Astrocyte (in vitro differentiated cells and primary cell): Measurements from ENCODE around the gene SSBP3. TPM values are rescaled to one million over a fixed set of nuclear protein-coding genes. Genes with fewer than 3 reads are reported as not detected.

Source experiments
- DNase-seq: peaks from one replicate; pipeline ENCODE4 v3.0.0-alpha.2; 2010; ENCODE audit warnings: low read depth
- FAIRE-seq: peaks from 2 replicates; lab custom pipeline; 2011; peaks lifted over from hg19 to GRCh38; lab: Jason Lieb, UNC
- H2AFZ ChIP-seq: 2 replicates; pipeline ENCODE4 v1.6.0; 2012; ENCODE audit warnings: low read depth, low read length, inconsistent platforms
- H3K27ac ChIP-seq: 2 replicates; pipeline ENCODE4 v1.5.1; 2011; ENCODE audit warnings: low read depth, low read length, inconsistent platforms
- H3K27me3 ChIP-seq: 2 replicates; pipeline ENCODE4 v1.6.0; 2011; ENCODE audit warnings: low read length, inconsistent platforms; ENCODE audit not compliant: insufficient read depth
- H3K36me3 ChIP-seq: 2 replicates; pipeline ENCODE4 v1.5.1; 2011; ENCODE audit warnings: low read length, inconsistent platforms; ENCODE audit not compliant: insufficient read depth
- H3K4me1 ChIP-seq: 2 replicates; pipeline ENCODE4 v1.5.1; 2011; ENCODE audit warnings: low read length, inconsistent platforms; ENCODE audit not compliant: insufficient read depth
- H3K4me2 ChIP-seq: 2 replicates; pipeline ENCODE4 v1.6.0; 2012; ENCODE audit warnings: low read length, inconsistent platforms
- H3K4me3 ChIP-seq: 2 replicates; pipeline ENCODE4 v1.5.1; 2011; ENCODE audit warnings: low read depth, mild to moderate bottlenecking, low read length, inconsistent platforms; ENCODE audit not compliant: insufficient read depth
- H3K79me2 ChIP-seq: 2 replicates; pipeline ENCODE4 v1.6.0; 2012; ENCODE audit warnings: mild to moderate bottlenecking, low read length, inconsistent platforms; ENCODE audit not compliant: insufficient read depth
- H3K9ac ChIP-seq: 2 replicates; pipeline ENCODE4 v1.6.0; 2012; ENCODE audit warnings: mild to moderate bottlenecking, low read length, inconsistent platforms
- H3K9me3 ChIP-seq: 2 replicates; pipeline ENCODE4 v1.5.1; 2012; ENCODE audit warnings: low read depth, mild to moderate bottlenecking, low read length, inconsistent platforms; ENCODE audit not compliant: insufficient read depth
- H4K20me1 ChIP-seq: 2 replicates; pipeline ENCODE4 v1.6.0; 2012; ENCODE audit warnings: low read length, inconsistent platforms; ENCODE audit not compliant: insufficient read depth
- H3K27ac Mint-ChIP-seq: one replicate; pipeline ENCODE4 v1.8.0; 2021; ENCODE audit warnings: mild to moderate bottlenecking, mixed read lengths; ENCODE audit not compliant: unreplicated experiment
- H3K27me3 Mint-ChIP-seq: one replicate; pipeline ENCODE4 v1.8.0; 2021; ENCODE audit warnings: low read depth, mixed read lengths; ENCODE audit not compliant: unreplicated experiment
- H3K36me3 Mint-ChIP-seq: one replicate; pipeline ENCODE4 v1.8.0; 2021; ENCODE audit warnings: low read depth, mixed read lengths; ENCODE audit not compliant: unreplicated experiment
- H3K4me1 Mint-ChIP-seq: one replicate; pipeline ENCODE4 v1.8.0; 2021; ENCODE audit warnings: low read depth, mixed read lengths; ENCODE audit not compliant: unreplicated experiment
- H3K4me3 Mint-ChIP-seq: one replicate; pipeline ENCODE4 v1.8.0; 2021; ENCODE audit warnings: mild to moderate bottlenecking, moderate library complexity, mixed read lengths; ENCODE audit not compliant: unreplicated experiment
- H3K9me3 Mint-ChIP-seq: one replicate; pipeline ENCODE4 v1.8.0; 2021; ENCODE audit warnings: mild to moderate bottlenecking, mixed read lengths; ENCODE audit not compliant: unreplicated experiment
- EZH2 ChIP-seq: IDR thresholded peaks from 2 replicates; pipeline ENCODE4 v1.6.1; 2012; ENCODE audit warnings: mild to moderate bottlenecking, low read length, inconsistent platforms; ENCODE audit not compliant: insufficient read depth
- total RNA-seq: library from RNA; stranded (reverse); gene quantifications from 2 replicates; pipeline ENCODE4 v1.2.1, GENCODE V29; 2021
- TF ChIP-seq, protein P1 (sequence below): IDR thresholded peaks from 2 replicates; pipeline ENCODE4 v1.5.1; 2011; ENCODE audit warnings: low read depth, mild to moderate bottlenecking, inconsistent platforms, low read length, moderate library complexity; ENCODE audit not compliant: insufficient read depth

SSBP3 gene
- total RNA-seq, 1 donor from 2014 or later = 89.8 TPM

GRCh38 chr1:54301497-54301896 is 104.7 kb downstream of the SSBP3 start:
- Histone ChIP-seq H3K36me3 (no peaks in the 10 kb centered on the region), H3K27ac (no peak overlapping the region), H3K9ac (no peak overlapping the region), H3K27me3 (no peaks in the 10 kb centered on the region), H2AFZ (no peak overlapping the region), H3K79me2 (peaks cover 72% of the 10 kb centered on the region), H3K9me3 (no peaks in the 10 kb centered on the region), H3K4me1 (peaks cover 6% of the 10 kb centered on the region), H3K4me3 (no peak overlapping the region), H3K4me2 (no peak overlapping the region), H4K20me1 (peaks cover 96% of the 10 kb centered on the region)
- Mint-ChIP-seq H3K27me3 (no peaks in the 10 kb centered on the region), H3K4me3 (no peak overlapping the region), H3K36me3 (peaks cover 13% of the 10 kb centered on the region), H3K27ac (no peak overlapping the region), H3K9me3 (no peaks in the 10 kb centered on the region), H3K4me1 (peaks cover 42% of the 10 kb centered on the region)
- no peak for FAIRE-seq
- TF ChIP-seq, protein P1, sequence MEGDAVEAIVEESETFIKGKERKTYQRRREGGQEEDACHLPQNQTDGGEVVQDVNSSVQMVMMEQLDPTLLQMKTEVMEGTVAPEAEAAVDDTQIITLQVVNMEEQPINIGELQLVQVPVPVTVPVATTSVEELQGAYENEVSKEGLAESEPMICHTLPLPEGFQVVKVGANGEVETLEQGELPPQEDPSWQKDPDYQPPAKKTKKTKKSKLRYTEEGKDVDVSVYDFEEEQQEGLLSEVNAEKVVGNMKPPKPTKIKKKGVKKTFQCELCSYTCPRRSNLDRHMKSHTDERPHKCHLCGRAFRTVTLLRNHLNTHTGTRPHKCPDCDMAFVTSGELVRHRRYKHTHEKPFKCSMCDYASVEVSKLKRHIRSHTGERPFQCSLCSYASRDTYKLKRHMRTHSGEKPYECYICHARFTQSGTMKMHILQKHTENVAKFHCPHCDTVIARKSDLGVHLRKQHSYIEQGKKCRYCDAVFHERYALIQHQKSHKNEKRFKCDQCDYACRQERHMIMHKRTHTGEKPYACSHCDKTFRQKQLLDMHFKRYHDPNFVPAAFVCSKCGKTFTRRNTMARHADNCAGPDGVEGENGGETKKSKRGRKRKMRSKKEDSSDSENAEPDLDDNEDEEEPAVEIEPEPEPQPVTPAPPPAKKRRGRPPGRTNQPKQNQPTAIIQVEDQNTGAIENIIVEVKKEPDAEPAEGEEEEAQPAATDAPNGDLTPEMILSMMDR = no peak
- no peak for TF ChIP-seq EZH2
- DNase-seq = no peak

DNA sequence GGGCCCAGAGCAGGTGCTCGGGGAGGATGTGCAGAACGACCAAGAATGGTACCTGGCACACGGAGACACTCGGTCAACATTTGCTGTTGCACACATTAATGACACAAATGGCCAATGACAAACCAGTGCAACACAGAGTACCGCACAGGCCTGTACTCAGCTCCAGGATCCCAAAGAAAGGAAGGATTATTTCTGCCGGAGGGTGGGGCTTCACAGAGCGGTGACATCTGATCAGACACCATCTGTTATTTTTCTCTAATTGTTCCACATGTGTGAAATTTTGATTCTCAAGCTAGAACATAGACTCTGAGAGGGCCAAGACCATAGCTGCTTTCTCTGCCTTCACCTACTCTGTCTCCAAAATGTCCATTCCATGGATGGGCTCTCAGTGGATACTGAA is 105.8 kb downstream of the SSBP3 start:
- FAIRE-seq (no peak), DNase-seq (no peak)
- Histone ChIP-seq H3K36me3 (no peaks in the 10 kb centered on the region), H3K4me3 (no peak overlapping the region), H3K4me1 (peaks cover 6% of the 10 kb centered on the region), H3K27ac (no peak overlapping the region), H3K4me2 (no peak overlapping the region), H4K20me1 (peaks cover 97% of the 10 kb centered on the region), H2AFZ (no peak overlapping the region), H3K9ac (no peak overlapping the region), H3K27me3 (no peaks in the 10 kb centered on the region), H3K9me3 (no peaks in the 10 kb centered on the region), H3K79me2 (peaks cover 72% of the 10 kb centered on the region)
- Mint-ChIP-seq H3K27me3 (no peaks in the 10 kb centered on the region), H3K4me3 (no peak overlapping the region), H3K4me1 (peaks cover 51% of the 10 kb centered on the region), H3K9me3 (no peaks in the 10 kb centered on the region), H3K36me3 (peaks cover 13% of the 10 kb centered on the region), H3K27ac (no peak overlapping the region)
- TF ChIP-seq EZH2 = no peak
- TF ChIP-seq, protein P1 = no peak

DNA sequence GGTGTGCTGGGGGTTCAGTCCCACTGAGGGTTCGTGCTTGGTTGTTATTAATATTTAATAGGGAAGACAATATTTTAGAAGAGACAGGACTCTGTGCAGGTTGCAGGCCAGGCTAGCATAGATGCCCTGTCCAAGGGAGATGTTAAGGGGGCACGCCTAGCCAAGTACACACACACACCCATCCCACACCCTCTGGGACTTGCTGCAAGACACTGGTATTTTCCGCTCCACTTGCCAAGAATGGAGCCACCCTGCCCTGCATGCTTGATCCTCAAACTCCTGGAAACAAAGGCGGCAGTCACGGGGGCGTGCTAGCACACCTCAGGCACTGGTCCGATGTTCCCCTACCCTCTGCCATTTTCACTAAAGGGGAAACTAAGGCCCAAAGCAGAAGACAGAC is 107.2 kb downstream of the SSBP3 start:
- Histone ChIP-seq H3K4me2 (no peak overlapping the region), H3K79me2 (peaks cover 75% of the 10 kb centered on the region), H4K20me1 (peaks cover 98% of the 10 kb centered on the region), H3K4me1 (peaks cover 6% of the 10 kb centered on the region), H3K9ac (no peak overlapping the region), H3K9me3 (no peaks in the 10 kb centered on the region), H3K4me3 (no peak overlapping the region), H3K27me3 (no peaks in the 10 kb centered on the region), H3K27ac (no peak overlapping the region), H2AFZ (no peak overlapping the region), H3K36me3 (no peaks in the 10 kb centered on the region)
- Mint-ChIP-seq H3K27me3 (no peaks in the 10 kb centered on the region), H3K4me1 (peaks cover 63% of the 10 kb centered on the region), H3K4me3 (no peak overlapping the region), H3K9me3 (no peaks in the 10 kb centered on the region), H3K27ac (no peak overlapping the region), H3K36me3 (peaks cover 17% of the 10 kb centered on the region)
- FAIRE-seq = no peak
- no peak for DNase-seq
- TF ChIP-seq, protein P1 = no peak
- TF ChIP-seq EZH2 = no peak
